GM21737 (cell line): Measurements from ENCODE around the gene RMI2.

Experiments used
- ATAC-seq: cut with Tn5 transposase; IDR thresholded peaks from one replicate; pipeline ENCODE4 v1.9.1; 2021; ENCODE audit warnings: mild to moderate bottlenecking, moderate library complexity; ENCODE audit not compliant: unreplicated experiment

Gene RMI2

DNA sequence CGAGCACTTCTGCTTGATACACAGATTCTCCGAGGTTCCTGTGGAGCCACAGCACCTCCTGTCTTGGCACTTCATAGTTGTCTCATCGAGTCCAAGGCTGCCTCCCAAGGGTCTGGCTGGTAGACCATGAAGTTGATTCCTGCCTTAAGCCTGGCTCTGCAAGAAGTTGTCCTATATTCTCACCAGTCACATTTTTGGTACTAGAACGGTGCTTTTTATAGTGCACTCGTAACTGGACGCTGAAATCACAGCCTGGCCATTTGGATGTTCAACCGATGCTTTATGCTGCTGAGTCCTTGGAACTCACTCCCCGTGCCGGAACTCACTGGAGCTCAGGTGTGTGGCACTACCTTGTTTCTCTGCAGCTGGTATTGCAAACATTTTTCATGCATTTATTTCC lies 35.6 kb downstream of the RMI2 start:
- no peak for ATAC-seq

DNA sequence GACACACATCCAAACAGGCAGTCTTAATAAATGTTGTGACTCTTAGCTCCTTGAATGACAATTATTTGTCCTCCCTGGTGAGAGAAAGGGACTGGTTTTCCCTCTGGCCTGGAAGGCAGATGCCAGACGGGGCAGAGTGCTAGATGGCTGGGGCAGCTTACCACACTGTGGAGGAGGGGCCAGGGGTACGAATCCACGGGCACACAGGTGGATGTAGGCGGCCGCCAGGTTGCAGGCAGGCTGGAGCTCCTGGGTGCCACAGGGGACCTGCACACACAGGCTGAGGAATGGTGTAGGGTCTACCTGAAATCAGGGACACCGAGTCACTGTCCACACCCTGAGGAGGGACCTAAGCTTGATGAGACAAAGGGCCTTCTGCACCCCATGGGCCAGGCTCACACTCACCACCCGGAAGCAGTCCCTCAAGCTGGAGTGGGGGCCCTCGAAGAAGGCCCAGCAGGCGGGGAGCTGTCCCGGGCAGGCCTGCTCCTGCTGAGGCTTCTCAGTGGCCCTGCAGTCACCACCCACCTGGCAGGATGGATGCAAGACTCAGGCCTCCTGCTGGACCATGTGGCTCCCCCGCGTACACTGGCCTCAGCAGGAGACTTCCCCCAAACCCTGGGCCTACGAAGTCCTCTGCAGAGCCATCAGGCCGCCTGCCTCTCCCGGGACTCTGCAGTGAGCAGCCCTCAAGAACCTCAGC lies 38.4 kb downstream of the RMI2 start:
- ATAC-seq, result no peak

DNA sequence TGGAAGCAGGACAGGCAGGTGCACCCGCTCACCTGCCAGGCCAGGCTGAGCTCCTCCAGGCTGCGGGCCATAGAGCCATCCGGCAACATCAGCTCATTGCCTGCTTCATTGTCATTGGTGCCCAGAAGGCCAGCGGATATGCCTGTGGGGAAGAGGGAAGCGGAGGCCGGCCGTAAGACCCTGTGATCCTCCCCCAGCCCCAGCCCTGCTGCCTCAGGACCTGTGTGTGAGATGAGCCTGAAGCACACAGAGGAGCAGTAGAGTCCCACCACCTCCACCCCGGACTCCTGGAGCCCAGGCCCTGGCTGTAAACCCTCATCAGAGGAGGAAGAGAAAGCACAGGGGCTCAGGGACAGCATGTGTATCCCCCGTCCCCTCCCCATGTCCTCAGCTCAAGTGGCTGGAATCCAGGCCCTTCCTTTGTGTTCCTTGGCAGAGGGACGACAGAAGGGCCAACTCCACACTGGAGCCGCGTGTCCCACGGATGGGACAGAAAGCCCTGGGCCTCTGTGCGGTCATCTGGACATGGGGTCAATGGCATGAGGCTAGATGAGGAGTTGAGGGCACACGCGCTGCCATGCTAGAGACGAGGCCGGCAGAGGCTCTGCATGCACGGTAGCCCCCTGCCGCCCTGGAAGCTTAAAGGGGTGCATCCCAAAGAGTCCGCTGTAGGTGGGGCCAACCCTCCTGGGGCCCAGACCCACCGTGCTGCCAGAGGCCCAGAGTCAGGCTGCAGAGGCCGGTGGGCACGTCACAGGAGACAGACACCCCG lies 39.1 kb downstream of the RMI2 start:
- ATAC-seq, result no peak

DNA sequence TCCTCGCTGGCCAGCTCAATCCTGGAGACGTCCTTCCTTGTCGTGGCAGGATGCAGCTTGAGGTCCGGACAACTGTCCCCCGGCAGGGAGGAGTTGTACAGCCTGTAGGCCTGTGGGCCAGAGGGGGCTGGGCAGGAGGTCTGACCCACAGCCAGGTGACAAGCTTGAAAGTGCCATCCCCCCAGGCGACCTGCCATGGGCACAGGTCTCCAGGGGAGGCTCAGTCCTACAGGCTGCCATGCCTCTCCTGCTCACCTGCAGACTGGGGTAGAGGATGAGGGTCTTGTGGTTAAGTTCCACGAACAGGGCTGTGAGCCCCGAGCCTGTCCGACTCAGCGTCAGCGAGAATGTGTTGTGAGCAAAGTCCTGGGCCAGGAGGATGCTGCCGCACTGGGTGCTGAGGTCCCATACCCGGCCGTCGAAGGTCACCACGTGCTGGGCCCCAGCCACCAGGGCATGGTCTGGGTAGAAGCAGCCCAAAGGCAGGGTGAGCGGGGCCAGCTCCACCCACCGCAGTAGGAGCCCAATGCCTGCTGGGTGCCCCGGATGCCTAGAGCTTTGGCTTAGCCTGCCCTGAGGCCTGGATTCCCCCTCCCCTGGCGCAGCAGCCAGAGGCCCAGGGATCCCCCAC lies 39.8 kb downstream of the RMI2 start:
- no peak for ATAC-seq

DNA sequence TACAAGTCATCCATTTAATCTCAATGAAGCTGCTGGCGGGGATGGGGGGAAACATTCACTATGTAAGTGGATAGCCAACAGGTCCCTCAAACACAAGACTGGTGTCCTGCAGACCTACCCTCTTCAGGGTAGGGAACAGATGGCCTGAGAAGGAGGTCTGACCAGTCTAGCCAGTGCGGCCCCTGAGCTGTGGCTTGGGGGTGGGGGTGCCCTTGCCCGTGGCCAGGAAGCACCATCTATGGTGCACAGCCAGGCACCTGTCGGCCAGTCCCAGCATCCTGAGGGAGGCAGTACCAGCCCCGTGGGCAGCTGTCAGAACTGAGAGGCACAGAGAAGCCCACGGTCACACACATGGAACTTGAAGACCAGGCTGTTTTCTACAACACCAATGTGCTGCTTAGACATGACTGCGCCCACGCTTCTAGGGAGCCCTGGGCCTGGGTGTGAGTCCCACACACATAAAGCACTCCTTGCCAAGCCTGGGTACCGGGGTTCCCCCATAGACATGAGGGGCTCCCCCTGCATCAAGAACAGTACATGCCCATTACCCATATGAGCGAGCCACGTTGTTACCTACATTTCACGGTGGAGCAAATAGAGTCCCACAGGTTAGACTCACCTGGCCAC lies 40.9 kb downstream of the RMI2 start:
- no peak for ATAC-seq

DNA sequence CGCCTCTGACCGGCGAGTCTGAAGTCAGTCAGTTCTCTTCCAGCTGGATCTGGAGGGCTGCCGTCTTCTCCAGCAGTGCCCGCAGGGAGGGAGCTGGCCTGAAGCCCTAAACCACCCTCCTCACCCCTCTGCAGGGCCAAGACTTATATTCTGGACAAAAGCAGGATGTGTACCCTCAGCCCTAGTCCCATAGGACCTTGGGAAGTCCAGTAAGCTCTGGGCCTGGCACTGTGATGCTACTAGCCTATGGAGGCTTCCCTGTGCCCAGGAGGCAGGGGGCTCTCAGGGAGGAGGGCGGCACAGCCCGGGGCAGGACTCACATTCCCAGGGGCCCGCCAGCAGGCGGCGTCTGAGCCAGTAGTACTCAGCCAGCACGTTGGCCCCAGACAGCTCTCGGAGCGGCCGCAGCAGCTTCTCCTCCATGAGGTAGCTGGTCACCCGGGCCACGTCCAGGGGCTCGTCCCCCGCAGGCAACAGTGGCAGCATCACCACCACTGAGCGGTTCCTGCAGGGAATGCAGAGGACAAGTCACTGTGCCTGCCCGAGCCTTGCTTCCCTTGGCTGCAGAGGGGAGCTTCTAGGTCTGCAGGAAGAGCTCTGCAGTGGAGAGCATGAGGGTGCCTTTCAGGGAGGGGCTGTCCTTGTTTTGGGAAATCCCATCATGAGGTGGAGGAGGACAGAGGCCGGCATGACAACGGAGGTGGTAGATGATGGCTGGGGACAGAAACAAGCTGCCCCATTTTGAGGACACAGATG lies 41.7 kb downstream of the RMI2 start:
- no peak for ATAC-seq

DNA sequence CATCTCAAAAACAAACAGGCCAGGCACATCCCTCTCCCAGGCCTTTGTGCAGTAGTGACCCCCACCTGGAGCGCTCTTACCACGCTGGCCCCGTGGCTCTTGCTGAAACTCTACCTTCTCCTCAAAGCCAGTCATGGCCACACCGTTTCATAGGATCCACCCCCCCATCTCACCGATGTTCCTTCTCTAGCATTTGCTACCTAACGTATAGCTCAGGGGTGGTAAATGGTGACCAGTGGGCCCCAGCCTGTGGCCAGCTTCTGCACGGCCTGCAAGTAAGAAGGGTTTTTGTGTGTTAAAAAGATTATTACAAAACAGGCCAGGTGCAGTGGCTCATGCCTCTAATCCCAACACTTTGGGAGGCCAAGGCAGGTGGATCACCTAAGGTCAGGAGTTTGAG lies 43.8 kb downstream of the RMI2 start:
- no peak for ATAC-seq

DNA sequence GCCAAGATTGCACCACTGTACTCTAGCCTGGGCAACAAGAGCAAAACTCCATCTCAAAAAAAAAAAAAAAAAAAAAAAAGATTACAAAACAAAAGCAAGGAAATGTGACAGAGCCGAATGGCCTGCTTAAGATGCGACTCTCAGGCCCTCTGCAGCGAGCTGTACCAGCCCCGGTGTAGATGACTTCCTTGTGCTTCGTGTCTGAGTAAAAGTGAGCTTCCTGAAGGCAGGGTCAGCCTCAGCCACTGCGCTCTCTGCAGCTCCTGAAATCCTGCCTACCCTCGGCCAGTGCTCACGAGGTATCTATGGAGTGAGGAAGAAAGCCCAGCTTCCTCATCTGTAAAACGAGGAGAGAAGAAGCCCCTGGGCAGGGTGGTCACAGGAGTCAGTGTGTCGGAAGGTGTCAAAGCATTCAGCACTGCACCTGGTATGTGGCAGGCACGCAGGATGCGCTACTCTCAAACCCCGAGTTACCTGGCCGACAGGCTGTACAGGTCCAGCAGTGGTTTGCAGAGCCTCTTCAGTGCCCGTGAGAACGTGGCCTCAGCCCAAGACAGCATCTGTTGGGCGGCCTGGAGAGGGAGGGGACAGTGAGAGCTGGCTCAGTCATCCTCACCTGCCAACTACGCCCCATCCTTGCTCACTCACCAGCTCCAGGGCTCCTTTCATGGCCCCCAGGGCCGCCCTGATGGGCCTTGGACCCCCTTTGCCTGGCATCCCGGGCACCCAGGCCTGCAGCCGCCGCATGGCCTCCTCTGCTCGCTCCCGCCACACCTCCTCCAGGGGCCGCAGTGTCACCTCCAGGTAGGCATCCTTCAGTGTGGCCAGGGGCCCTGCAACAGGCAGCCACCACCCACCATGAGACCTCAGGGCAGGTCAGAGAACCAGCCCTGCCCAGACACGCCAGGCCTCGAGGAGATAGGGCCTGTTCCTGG lies 44.6 kb downstream of the RMI2 start:
- no peak for ATAC-seq

DNA sequence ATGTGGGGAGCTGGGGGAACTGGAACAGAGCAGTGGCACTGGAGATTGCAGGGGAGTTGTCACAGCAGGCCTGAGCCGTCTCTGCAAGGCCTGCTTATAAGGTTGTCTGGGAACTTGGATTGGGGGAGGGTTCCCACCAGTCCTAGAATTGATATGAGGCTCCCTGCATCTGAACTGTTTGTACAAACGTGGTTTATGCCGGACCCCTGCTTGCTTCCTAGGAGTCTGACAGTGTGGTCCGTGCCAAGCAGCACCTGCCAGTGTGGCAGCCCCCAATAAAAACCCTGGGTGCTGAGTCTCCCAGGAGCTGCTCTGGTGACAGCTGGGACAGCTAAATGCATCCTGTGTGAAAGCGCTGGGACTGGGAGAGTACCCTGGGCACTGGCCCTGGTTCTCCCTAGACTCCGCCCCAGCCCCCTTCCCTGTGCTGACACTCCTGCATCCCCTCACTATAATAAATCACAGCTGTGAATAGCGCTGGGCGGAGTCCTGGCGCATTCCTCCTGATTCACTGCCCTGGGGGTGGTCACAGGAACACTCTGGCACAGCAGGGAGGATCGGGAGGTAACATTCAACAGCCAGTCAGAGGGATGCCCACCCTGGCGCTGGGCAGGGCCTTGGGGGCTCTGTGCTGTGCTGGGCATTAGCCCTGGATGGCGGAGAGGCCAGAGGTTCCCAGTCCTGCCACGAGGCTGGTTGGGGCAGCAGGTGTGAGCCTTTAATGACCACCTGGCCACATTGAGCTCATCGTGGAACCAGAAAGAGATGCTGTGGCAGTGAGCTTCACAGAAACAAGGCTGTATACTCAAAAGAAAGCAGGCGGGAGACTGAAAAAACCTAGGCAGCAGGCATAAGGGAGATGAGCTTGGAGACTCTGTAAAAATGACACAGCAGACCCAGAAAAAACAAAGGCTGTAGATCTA lies 45.6 kb downstream of the RMI2 start:
- no peak for ATAC-seq

DNA sequence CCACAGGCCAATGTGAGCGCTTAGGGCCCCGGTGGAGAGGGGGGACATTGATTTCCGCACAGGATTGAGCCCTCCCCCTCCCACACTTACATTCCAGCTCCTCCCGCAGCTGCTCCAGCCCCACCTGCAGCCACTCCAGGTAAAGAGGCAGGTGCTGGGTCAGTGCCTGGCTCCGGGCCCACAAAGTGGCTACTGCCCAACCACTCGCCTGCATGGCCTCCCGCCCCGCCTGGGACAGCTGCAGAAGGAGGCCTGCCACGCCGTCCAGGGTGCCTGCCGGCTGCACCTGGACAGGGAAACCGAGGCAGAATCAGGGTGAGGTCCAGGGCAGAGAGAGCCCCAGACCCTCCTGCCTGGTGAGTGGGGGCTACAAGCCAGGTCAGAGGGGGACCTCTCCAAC lies 46.3 kb downstream of the RMI2 start:
- no peak for ATAC-seq

DNA sequence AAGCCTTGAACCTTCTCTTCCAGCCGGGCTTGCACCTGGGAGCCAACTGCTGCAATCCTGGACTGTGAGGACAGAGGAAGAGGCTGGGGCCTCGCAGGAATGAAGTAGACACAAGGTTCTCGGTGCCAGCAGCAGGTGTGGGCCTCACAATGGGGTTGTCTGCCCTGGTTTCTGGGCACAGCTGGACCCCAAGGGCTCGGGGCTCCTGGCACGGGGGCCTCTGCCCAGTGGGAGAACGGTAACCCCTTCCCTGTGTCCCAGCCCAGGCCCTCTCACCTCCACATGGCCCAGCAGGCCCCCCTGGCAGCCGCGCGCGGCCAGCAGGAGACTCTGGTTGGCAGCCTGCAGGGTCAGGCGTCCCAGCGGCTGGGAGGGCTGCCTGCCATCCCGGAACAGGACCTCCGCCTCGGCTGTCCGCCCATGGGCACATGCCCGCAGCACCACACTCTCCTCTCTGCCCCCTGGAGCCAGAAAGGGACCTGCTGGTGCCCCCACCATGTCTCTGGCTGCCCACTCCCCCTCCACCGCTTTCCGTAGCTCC lies 46.9 kb downstream of the RMI2 start:
- ATAC-seq, result no peak

DNA sequence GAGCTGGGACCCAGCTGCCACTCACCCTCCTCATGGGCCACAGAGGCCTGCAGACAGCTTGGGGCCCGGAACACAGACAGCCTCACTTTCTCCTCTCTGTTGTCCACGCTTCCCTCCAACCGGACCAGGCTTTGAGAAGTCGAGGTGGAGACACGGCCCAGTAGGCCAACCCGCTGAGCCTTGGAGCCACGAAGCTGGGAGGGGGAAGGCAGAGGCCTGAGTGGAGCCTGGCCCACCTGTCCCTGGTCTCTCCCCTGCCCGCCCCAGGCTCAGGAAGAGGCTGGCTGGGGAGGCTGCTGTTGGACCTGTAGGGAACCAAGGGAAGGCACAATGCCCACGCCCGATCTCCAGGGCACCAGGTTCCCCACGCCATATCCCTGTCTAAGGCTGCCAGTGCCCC lies 48.1 kb downstream of the RMI2 start:
- no peak for ATAC-seq

DNA sequence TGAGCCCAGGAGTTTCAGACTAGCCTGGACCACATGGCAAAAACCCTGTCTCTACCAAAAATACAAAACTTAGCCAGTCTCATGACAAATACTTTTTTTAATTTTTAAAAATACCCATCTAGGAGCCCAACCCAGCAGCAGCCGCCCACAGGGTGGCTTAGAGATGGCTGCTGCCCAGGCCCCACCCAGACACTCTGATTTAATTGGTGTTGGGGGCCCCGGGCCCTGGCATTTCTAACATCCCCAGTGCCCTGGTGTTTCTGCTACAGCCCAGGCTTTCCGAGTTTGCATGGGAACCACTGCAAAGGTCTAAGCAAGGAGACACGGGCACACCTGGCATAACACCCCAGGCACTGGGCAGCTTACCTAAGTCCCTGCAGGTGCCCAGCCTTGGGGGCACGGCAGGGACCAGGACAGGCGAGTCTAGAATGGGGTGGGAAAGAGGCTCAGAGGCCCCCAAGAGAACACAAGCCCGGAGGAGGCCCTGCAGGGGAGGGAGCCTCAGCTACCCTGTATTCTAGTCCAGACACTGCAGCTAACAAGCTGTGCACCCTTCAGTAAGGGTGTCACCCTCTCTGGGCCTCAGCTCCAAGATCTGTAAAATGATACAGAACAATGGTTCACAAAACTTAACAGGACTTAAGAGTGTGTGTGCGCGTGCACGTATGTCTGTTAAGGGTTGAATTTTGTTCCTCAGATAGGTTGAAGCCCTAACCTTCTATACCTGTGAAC lies 48.8 kb downstream of the RMI2 start:
- no peak for ATAC-seq

DNA sequence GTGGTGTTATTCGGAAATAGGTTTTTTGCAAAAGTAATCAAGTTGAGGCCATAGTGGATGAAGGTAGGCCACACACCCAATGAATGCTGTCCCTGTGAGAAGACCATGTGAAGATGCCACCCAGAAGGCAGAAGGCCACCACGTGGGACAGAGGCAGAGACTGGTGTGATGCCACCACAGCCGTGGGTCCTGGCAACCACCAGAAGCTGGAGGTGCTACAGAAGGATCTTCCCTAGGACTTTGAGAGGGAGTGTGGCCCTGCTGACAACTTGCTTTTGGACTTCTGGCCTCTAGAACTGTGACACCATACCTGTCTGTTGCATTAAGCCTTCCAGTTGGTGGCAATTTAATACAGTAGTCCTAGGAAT lies 49.3 kb downstream of the RMI2 start:
- ATAC-seq, result no peak

DNA sequence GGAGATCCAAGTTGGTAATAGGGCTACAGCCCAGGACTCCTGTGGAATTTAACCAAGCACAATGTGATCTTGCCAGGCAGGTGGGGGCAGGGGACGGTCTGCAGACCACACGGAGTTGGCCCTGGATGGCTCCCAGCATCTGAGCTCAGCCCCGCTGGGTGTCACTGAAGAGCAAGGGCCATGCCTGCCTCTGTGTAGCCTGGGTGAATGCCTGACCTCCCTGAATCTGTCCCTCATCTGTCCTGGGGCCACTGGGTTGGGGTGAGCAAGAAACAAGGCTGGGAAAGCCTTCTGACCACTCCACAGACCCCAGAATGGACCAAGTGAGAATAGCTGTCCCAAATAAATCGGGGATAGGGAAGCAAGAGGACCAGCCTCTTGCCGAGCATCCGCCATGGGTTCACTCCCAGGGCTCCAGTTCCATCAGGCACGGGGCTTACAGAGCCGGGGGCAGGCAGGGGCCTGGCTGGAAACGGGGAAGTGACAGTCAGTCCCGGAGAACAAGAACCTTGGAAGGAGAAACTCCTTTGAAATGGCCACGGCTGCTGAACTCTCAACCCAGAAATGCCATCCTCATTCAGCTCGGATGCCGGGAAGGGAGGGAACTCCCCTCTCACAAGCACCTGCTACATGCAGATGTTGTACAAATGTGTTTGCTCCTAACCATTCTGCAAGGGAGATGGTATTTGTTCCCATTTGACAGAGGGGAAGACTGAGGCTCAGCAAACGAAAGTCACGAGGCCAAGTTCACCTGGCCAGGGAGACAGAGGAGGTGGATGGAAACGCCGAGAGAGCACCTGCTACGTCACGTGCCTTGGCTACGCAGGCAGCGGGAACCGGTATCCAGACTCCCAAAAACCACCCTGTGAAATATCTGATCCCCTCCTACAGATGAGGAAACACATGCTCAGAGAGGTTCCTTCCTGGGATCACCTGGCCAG lies 50.0 kb downstream of the RMI2 start:
- ATAC-seq, result no peak

DNA sequence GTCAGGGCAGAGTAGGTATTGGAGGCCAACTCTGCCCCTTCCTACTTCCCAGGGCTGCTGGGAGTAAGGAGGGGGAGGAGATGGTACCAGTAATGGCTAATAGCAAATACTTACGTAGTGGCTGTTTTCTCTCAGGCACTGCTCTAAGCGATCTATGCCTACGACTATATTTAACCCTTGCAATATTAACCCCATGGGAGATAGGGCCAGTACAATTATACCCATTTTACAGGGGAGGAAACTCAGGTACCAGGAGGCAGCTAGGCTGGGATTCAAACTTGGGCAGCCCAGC lies 50.6 kb downstream of the RMI2 start:
- ATAC-seq, result no peak
